Uterus (tissue), 2 donors: Measurements from ENCODE around the gene KAZALD1.

Source experiments
- CTCF ChIP-seq, 4 experiments: fragments of 200-600 bp in 2 of 4; fragments of 450-650 bp in 2 of 4; sonication (generic) in 2 of 4; IDR thresholded peaks; one replicate each; pipeline ENCODE4 v1.5.1; 2016 to 2019; ENCODE audit warnings: antibody characterized with exemption in 4 of 4, mild to moderate bottlenecking in 2 of 4, moderate library complexity in 1 of 4
- POLR2A ChIP-seq, 2 donors: fragments of 450-650 bp; IDR thresholded peaks; one replicate each; pipeline ENCODE4 v1.6.1; 2016; ENCODE audit warnings: antibody characterized with exemption in 2 of 2, mild to moderate bottlenecking in 1 of 2, moderate library complexity in 1 of 2

DNA sequence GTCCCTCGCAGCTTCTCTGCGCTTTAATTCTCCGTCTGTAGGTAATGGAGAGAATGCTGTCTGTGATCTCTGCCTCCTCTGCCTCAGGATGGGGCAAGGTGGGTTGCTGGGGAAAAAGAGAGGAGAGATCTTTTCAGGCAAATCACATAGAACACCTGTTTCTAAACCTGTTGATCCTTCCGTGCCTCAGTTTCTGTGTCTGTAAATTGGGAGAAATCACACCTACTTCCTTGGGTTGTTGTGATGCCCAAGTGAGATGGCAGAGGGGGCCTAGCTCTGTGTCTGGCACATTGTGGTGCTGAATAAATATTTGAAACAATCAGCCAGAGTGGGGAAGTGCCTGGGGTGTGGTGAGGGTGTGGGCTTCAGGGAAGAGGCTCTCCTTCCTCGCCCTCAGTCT, 28.8 kb downstream of the KAZALD1 start:
- TF ChIP-seq POLR2A (IDR thresholded peaks at IDR 0.05) = no peak
- TF ChIP-seq CTCF (IDR thresholded peaks at IDR 0.05) = no peak
